M059J (cell line): ENCODE measurements around the gene INAFM1. TPM values are rescaled to one million over a fixed set of nuclear protein-coding genes. Genes with fewer than 3 reads are reported as not detected.
"Not testable (repeated sequence)": the region's sequence is repeated elsewhere in the genome, so short reads cannot be mapped to it uniquely, and the experiment has no call there.

Source experiments
- DNase-seq: peaks from one replicate; pipeline ENCODE4 v3.0.0-alpha.2; 2012; ENCODE audit warnings: low read depth
- total RNA-seq: library from RNA; depleted of rRNA; stranded (reverse); fragments of >200 nt; shearing (Covaris generic); gene quantifications from 2 replicates; pipeline ENCODE4 v1.2.3, GENCODE V29; 2014

Gene INAFM1
- total RNA-seq, 1 experiment from 2014 or later: 6.0 TPM

DNA sequence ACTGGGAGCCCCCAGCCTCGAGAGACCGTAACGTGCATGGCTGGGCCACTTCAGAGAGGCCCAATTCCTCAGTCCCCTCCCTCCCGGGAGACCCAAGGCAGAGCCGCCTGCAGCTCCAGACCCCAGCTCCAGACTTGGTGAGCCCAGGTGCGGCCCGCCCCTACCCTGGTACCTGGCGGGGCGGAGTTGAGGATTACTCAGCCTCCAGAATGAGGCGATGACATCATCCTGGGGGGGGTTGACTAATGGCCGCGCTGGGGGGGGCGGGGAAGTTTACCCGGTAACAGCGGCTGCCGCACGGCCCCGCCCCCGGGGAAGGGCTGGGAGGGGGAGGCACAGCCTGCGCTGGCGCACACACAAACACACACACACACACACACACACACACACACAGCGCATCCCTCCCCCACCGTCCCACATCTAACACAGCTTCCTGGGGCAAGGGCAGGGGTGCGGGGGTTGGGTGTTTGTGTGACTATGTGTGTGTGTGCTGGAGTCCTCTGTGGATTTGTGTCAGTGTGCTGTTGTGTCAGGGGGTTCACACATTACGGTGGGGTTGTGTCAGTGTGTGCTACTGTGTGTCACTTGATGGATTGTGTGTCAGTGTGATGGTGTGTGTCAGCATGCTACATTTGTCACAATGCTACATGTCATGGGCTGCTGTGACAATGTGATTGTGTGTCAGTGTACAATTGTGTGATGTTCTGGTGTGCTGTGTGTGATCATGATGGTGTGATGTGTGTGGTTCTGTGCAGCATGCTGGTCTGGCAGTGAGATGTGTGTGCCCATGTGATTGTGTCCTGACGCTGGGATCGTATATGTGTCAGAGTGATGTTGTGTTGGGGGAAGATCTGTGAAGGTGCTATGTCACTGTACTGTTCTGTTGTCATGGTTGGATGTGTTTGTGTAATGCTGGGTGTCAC lies 33.4 kb upstream of the INAFM1 start:
- DNase-seq: peak; percentile 82

DNA sequence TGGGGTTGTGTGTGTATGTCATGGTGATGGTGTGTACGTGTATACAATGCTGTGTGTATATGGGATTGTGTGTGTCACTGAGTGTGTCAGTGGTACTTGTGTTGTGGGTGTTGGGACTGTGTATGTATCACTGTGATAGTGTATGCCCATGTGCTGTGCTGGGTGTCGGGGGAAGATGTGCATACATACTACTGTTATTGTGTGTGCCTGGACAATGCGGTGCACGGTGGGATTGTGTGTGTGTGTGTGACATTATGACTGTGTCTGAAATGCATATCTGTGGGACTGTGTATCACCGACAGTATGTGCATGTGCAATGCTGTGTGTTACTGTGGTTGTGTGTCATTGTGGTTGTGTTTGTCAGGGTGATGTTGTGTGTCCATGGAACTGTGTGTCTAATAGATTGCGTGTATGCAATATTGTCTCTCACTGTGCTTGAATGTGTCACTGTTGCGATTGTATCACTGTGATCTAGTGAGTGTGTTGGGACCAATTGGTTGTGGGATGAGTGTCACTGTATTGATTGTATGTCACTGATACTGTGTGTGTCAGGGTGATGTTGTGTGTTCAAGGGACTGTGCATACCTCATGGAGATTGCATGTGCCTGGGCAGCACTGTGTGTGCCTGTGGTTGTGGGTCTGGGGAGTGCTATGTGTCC lies 32.6 kb upstream of the INAFM1 start:
- DNase-seq: peak; percentile 25

DNA sequence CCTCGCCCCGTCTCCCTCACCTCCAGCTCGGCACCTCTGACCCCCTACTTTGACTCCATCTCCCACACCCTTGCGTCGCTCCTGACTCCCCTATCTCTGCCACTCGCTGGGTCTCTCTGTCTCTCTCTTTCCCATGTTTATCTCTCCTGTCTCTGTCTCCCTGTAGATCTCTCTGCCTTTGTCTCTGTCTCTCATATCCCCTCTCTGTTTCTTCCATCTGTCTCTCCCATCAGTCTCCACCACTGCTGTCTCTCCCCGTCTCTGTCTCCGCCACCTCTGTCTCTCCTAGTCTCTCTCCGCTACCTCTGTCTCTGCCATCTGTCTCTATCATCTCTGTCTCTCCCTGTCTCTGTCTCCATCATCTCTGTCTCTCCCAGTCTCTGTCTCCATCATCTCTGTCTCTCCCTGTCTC lies 31.3 kb upstream of the INAFM1 start:
- DNase-seq: no peak

GRCh38 chr19:47243776-47244547 lies 30.7 kb upstream of the INAFM1 start:
- peak; percentile 93 for DNase-seq

DNA sequence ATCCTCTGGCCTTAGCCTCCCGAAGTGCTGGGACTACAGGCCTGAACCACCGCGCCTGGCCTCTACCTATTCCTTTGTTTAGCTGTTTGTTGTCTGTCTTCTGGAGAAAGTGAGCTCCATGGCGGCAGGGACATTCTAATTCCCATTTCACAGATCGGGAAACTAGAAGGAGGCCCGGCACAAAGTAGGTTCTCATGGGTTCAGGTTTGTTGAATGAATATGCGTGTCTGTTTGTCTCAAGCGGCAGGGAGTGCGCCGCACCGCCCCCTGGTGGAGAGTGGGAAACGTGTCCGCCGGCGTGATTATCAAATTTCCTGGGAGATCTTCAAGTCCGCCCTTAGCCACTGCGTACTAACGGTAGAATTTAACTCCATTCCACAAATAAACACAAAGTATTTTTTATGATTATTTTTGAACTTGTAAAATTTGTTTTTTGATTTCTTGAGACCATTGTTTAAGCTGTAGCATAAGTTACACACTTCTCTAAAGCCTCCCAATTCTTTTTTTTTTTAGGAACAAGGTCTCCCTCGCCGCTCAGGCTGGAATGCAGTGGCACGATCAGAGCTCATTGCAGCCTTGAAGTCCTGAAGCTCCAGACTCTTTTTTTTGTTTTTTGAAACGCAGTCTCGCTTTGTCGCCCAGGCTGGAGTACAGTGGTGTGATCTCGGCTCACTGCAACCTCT lies 27.2 kb upstream of the INAFM1 start:
- peak; percentile 69 for DNase-seq

DNA sequence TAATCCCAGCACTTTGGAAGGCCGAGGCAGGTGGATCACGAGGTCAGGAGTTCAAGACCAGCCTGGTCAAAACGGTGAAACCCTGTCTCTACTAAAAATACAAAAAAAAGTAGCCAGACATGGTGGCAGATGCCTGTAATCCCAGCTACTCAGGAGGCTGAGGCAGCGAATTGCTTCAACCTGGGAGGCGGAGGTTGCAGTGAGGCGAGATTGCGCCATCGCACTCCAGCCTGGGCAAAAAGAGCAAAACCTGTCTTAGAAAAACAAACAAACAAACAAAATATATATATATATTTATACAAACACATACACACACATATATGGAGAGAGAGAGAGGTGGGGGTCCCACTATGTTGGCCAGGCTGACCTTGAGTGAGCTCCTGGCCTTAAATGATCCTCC lies 21.7 kb upstream of the INAFM1 start:
- not testable (repeated sequence) for DNase-seq

DNA sequence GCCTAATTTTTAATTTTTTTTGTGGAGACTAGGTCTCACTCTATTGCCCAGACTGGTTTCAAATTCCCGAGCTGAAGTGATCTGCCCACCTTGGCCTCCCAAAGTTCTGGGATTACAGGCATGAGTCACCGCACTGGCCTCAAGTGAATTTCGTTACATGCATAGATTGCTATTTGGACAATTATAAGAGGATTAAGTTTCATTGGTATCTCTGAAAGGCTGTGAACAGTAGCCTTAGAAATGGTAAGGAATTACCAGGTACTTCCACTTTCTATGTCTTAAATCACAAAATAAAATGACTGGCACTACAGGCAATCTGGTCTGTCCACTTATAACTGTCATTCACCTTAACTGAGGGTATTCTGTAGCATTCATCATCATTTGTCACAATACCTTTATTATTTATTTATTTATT lies 21.2 kb upstream of the INAFM1 start:
- DNase-seq: peak; percentile 95

DNA sequence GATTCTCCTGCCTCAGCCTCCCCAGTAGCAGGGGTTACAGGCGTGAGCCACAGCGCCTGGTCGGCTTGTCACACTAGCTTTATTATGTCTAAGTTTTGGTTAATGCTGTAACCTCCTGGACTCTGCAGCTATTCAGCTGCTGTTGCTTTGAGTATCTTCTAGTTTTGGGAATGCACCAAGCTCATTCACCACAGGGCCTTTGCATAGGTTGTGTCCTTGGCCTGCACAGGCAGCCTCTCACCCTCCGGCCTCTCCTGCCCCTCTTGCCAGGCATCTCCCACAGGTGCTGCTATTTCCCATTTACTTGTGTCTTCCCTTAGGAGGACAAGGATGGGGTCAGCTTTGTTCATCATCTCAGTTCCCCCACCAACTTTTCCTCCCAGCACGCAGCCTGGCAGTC lies 20.7 kb upstream of the INAFM1 start:
- no peak for DNase-seq

DNA sequence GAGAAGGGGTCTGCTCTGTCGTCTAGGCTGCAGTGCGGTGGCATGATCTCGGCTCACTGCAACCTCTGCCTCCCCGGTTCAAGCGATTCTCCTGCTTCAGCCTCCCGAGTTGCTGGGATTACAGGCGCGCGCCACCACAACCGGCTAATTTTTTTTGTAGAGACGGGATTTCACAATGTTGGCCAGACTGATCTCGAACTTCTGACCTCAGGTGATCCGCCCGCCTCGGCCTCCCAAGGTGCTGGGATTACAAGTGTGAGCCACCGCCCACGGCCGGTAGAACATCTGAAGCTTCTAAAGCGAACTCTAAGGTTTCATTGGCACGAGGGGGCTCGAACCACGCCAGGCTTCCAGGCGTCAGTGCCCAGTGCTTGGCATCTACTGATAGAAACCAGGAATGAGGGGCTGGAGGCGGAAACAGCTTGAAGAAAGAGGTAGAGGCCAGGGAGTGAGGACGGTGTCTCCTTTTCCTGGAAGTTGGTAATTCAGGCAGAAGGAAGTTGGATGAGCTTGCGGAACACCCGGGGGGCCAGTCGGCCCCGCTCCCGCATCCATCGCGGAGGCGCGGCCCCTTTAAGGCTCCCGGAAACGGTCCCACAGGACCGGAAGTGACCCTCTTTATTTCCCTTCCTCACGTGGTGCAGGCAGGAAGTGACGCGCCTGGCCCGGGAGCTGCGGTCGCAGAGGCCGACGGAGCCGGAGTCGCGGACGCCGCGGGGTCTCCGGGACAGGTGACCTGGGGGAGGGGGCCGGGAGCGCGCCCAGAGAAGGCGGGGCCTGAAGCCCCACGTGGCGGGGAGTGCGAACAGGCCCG lies 18.6 kb upstream of the INAFM1 start, which contains the start of gene CCDC9:
CCDC9 (plus strand) TSS at position 647 of the 814 bp plus-strand sequence. CDS start 1,876 bp downstream, outside the sequence.
- DNase-seq: peak; percentile 94

DNA sequence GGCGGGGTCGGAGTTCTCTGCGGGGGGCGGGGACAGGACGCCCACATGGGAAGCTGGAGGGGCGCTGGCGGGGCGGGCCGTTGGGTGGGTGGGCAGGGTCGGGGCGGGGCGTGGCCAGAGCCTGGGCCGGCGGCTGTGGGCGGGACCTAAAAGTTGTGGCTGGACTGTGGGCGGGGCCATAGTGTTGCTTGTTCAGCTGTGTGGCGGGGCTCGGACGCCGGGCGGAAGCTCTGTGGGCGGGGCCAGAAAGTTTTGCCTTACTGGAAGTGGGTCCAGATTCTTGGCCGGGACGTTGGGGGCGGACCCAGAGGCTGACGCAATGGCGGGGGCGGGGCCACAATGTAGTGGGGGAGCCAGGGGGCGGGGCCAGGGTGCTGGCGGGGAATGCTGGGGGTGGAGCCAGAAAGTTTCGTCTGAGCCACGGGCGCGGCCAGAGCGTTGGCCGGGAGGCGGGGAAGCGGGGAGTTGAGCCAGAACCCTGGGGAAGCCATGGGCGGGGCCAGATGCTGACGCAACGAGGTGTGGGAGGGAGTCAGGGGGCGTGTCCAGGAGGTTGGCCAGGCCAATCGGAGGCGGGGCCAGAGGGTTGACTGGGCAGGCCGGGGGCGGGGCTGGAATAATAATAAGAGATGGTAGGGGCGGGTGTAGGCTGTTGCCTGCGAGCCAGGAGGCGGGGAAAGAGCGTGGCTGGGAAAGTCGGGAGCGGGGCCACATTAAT lies 17.8 kb upstream of the INAFM1 start:
- peak; percentile 97 for DNase-seq

DNA sequence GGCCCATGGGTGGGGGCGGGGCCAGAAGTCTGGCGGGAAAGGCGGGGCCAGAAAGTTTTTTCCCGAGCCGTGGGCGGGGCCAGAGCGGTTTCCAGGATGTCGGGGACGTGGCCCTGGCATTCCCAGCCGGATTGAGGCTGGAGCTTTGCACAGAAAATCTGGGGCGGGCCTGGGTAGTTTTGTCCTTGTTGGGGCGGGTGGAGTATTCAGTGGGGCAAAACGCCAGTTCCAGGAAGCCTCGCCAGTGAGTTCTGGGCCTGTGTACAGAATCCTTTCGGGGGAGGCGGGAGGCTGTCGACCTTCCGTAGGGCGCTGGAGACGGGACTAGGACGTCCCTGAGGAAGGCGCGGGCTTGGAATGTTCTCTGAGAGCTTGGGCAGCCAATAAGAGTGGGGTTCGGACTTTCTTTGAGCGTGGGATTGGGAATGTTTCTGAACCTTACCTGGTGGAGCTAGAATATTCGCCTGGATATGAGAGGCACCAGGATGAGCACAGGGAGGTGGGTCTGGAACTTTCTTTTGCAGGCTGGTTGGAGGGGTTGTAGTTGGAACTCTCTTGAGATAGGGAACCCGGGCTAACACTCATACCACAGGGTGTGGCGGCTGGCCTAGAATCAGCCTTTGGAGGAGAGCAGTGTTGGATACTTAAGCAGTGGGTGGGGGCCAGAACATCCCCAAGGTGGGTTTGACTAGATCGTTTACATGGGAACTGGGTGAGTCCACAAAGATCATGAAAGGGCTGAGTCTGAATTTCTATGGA lies 17.1 kb upstream of the INAFM1 start:
- no peak for DNase-seq

- DNase-seq: no peak
Measured at GRCh38 chr19:47258434-47258833, 16.3 kb upstream of the INAFM1 start.

GRCh38 chr19:47258895-47259555 lies 15.7 kb upstream of the INAFM1 start:
- DNase-seq: no peak

- no peak for DNase-seq
Measured at GRCh38 chr19:47260476-47260875, 14.2 kb upstream of the INAFM1 start.

GRCh38 chr19:47261946-47262793 lies 12.5 kb upstream of the INAFM1 start:
- DNase-seq: not testable (repeated sequence)

DNA sequence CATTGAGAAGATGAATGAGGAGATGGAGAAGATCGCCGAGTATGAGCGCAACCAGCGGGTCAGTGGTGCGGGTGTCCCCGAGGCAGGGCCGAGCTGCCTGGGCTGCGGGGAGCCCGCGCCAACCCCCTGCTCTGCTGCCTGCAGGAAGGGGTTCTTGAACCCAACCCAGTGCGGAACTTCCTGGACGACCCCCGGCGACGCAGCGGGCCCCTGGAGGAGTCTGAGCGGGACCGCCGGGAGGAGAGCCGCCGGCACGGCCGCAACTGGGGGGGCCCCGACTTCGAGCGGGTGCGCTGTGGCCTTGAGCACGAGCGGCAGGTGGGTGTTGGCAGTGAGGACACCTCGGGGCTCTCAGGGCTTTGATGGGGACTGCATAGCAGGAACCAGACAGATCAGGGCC lies 10.1 kb upstream of the INAFM1 start:
- DNase-seq: no peak

- no peak for DNase-seq
Measured at GRCh38 chr19:47266401-47266941, 8.2 kb upstream of the INAFM1 start.
